K562 (cell line): ENCODE data around the gene CMIP. TPM values are rescaled to one million over a fixed set of nuclear protein-coding genes. Genes with fewer than 3 reads are reported as not detected.

Source experiments
- GTF2E2 ChIP-seq: fragments of 200-800 bp; sonication (Bioruptor generic); IDR thresholded peaks from 2 replicates; pipeline ENCODE4 v1.6.1; 2016; ENCODE audit warnings: missing genetic modification characterization, missing compliant biosample characterization
- GTF2F1 ChIP-seq: IDR thresholded peaks from 2 replicates; pipeline ENCODE4 v1.6.1; 2011; ENCODE audit warnings: low read depth, low read length, improper control_type of control experiment
- KLF10 ChIP-seq: fragments of 250-450 bp; sonication (Bioruptor Pico); IDR thresholded peaks from 2 replicates; pipeline ENCODE4 v1.6.1; 2021; ENCODE audit warnings: matching md5 sums
- MTF1 ChIP-seq: fragments of 250-450 bp; sonication (Bioruptor Pico); IDR thresholded peaks from 2 replicates; pipeline ENCODE4 v1.9.0; 2021; ENCODE audit warnings: moderate library complexity, mild to moderate bottlenecking, inconsistent platforms, borderline replicate concordance
- RBM25 ChIP-seq: fragments of 200-400 bp; formaldehyde crosslinking; IDR thresholded peaks from 2 replicates; pipeline ENCODE4 v1.6.1; 2018; ENCODE audit warnings: low read length, low read depth, moderate library complexity; ENCODE audit not compliant: severe bottlenecking
- RNF2 ChIP-seq: sonication (generic); IDR thresholded peaks from 2 replicates; pipeline ENCODE4 v1.6.1; 2016
- SMARCA5 ChIP-seq: fragments of 450-650 bp; IDR thresholded peaks from 2 replicates; pipeline ENCODE4 v1.6.1; 2016
- SMARCC2 ChIP-seq: fragments of 450-650 bp; IDR thresholded peaks from 2 replicates; pipeline ENCODE4 v1.6.1; 2017; ENCODE audit warnings: antibody characterized with exemption, moderate library complexity, mild to moderate bottlenecking, low read depth
- THAP12 ChIP-seq: fragments of 250-450 bp; sonication (Bioruptor Pico); IDR thresholded peaks from 2 replicates; pipeline ENCODE4 v1.9.0; 2021; ENCODE audit warnings: mild to moderate bottlenecking, inconsistent platforms
- ZNF24 ChIP-seq: fragments of 450-650 bp; IDR thresholded peaks from 2 replicates; pipeline ENCODE4 v1.6.1; 2016
- ZNF347 ChIP-seq: fragments of 450-650 bp; formaldehyde crosslinking; IDR thresholded peaks from 2 replicates; pipeline ENCODE4 v1.4.0; 2020; ENCODE audit warnings: low read depth, mild to moderate bottlenecking, moderate library complexity
- ZNF431 ChIP-seq: sonication (generic); formaldehyde crosslinking; IDR thresholded peaks from 2 replicates; pipeline ENCODE4 v1.8.0; 2022; ENCODE audit warnings: mild to moderate bottlenecking, missing genetic modification reagents
- ZNF445 ChIP-seq: fragments of 250-450 bp; sonication (Bioruptor Pico); IDR thresholded peaks from 2 replicates; pipeline ENCODE4 v1.4.0; 2020; ENCODE audit warnings: low read depth, mild to moderate bottlenecking, moderate library complexity
- polyA plus RNA-seq, 8 experiments: library from polyadenylated mRNA; depleted of rRNA in 4 of 8; stranded (reverse) in 5 of 8; unstranded in 3 of 8; fragments of >200 nt; fragmentation: Nextera tagmentation in 2 of 8; fragmentation: Illumina TruSeq in 1 of 8; extraction: Ambion mirVana in 2 of 8; extraction: Trizol in 1 of 8; gene quantifications; 2 replicates each; pipeline versions ENCODE4 v1.2.1 to v1.2.3, GENCODE V29; 2011 to 2014; ENCODE audit warnings: inconsistent platforms in 1 of 8, missing spikeins in 1 of 8
- total RNA-seq, 7 experiments: library from RNA; depleted of rRNA in 6 of 7; stranded (reverse); fragments of >200 nt in 6 of 7; fragmentation: Illumina TruSeq in 2 of 7; extraction: Trizol in 2 of 7; gene quantifications; 2 replicates each; pipeline versions ENCODE4 v1.2.1 to v1.2.3, GENCODE V29; 2011 to 2021; ENCODE audit warnings: low replicate concordance in 1 of 7
- TF ChIP-seq, protein P1 (sequence below): fragments of 450-650 bp; IDR thresholded peaks from 2 replicates; pipeline ENCODE4 v1.6.1; 2016; ENCODE audit warnings: mild to moderate bottlenecking, moderate library complexity
- TF ChIP-seq, protein P2 (sequence below): IDR thresholded peaks from 2 replicates; pipeline ENCODE4 v1.6.1; 2011; ENCODE audit not compliant: insufficient read length; ENCODE audit errors: extremely low read depth

The CMIP gene
- total and polyA plus RNA-seq, 9 of the 15 experiments (the other 6 are each of a cell fraction or from before 2014, with no cell fraction given), result 0.94 to 82.5 (median 10.3) TPM

GRCh38 chr16:81485824-81486539 is 41.4 kb downstream of the CMIP start (continued):
- TF ChIP-seq MTF1 (CRISPR knock-in tag) (no peak), SMARCC2 (no peak), ZNF24 (peak; percentile 69; the same call in 1 of the 2 replicates), GTF2E2 (tag) (no peak), ZNF347 (no peak), RBM25 (peak; percentile 88), RNF2 (no peak), KLF10 (CRISPR knock-in tag) (no peak), ZNF445 (CRISPR knock-in tag) (no peak), SMARCA5 (0 out of 2 replicates have a peak, but pooled peaks have one; percentile 50), ZNF431 (CRISPR knock-in tag) (no peak), GTF2F1 (no peak), THAP12 (CRISPR knock-in tag) (no peak)
- TF ChIP-seq, protein P1, sequence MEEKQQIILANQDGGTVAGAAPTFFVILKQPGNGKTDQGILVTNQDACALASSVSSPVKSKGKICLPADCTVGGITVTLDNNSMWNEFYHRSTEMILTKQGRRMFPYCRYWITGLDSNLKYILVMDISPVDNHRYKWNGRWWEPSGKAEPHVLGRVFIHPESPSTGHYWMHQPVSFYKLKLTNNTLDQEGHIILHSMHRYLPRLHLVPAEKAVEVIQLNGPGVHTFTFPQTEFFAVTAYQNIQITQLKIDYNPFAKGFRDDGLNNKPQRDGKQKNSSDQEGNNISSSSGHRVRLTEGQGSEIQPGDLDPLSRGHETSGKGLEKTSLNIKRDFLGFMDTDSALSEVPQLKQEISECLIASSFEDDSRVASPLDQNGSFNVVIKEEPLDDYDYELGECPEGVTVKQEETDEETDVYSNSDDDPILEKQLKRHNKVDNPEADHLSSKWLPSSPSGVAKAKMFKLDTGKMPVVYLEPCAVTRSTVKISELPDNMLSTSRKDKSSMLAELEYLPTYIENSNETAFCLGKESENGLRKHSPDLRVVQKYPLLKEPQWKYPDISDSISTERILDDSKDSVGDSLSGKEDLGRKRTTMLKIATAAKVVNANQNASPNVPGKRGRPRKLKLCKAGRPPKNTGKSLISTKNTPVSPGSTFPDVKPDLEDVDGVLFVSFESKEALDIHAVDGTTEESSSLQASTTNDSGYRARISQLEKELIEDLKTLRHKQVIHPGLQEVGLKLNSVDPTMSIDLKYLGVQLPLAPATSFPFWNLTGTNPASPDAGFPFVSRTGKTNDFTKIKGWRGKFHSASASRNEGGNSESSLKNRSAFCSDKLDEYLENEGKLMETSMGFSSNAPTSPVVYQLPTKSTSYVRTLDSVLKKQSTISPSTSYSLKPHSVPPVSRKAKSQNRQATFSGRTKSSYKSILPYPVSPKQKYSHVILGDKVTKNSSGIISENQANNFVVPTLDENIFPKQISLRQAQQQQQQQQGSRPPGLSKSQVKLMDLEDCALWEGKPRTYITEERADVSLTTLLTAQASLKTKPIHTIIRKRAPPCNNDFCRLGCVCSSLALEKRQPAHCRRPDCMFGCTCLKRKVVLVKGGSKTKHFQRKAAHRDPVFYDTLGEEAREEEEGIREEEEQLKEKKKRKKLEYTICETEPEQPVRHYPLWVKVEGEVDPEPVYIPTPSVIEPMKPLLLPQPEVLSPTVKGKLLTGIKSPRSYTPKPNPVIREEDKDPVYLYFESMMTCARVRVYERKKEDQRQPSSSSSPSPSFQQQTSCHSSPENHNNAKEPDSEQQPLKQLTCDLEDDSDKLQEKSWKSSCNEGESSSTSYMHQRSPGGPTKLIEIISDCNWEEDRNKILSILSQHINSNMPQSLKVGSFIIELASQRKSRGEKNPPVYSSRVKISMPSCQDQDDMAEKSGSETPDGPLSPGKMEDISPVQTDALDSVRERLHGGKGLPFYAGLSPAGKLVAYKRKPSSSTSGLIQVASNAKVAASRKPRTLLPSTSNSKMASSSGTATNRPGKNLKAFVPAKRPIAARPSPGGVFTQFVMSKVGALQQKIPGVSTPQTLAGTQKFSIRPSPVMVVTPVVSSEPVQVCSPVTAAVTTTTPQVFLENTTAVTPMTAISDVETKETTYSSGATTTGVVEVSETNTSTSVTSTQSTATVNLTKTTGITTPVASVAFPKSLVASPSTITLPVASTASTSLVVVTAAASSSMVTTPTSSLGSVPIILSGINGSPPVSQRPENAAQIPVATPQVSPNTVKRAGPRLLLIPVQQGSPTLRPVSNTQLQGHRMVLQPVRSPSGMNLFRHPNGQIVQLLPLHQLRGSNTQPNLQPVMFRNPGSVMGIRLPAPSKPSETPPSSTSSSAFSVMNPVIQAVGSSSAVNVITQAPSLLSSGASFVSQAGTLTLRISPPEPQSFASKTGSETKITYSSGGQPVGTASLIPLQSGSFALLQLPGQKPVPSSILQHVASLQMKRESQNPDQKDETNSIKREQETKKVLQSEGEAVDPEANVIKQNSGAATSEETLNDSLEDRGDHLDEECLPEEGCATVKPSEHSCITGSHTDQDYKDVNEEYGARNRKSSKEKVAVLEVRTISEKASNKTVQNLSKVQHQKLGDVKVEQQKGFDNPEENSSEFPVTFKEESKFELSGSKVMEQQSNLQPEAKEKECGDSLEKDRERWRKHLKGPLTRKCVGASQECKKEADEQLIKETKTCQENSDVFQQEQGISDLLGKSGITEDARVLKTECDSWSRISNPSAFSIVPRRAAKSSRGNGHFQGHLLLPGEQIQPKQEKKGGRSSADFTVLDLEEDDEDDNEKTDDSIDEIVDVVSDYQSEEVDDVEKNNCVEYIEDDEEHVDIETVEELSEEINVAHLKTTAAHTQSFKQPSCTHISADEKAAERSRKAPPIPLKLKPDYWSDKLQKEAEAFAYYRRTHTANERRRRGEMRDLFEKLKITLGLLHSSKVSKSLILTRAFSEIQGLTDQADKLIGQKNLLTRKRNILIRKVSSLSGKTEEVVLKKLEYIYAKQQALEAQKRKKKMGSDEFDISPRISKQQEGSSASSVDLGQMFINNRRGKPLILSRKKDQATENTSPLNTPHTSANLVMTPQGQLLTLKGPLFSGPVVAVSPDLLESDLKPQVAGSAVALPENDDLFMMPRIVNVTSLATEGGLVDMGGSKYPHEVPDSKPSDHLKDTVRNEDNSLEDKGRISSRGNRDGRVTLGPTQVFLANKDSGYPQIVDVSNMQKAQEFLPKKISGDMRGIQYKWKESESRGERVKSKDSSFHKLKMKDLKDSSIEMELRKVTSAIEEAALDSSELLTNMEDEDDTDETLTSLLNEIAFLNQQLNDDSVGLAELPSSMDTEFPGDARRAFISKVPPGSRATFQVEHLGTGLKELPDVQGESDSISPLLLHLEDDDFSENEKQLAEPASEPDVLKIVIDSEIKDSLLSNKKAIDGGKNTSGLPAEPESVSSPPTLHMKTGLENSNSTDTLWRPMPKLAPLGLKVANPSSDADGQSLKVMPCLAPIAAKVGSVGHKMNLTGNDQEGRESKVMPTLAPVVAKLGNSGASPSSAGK, result no peak
- TF ChIP-seq, protein P2, sequence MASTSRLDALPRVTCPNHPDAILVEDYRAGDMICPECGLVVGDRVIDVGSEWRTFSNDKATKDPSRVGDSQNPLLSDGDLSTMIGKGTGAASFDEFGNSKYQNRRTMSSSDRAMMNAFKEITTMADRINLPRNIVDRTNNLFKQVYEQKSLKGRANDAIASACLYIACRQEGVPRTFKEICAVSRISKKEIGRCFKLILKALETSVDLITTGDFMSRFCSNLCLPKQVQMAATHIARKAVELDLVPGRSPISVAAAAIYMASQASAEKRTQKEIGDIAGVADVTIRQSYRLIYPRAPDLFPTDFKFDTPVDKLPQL, result no peak
